IPS-NIHi11 (cell line): Measurements from ENCODE around the gene MMAB.

Experiments
- DNase-seq: peaks from one replicate; pipeline ENCODE4 v3.0.0; 2012; ENCODE audit warnings: mixed read lengths, low spot score

MMAB gene

DNA sequence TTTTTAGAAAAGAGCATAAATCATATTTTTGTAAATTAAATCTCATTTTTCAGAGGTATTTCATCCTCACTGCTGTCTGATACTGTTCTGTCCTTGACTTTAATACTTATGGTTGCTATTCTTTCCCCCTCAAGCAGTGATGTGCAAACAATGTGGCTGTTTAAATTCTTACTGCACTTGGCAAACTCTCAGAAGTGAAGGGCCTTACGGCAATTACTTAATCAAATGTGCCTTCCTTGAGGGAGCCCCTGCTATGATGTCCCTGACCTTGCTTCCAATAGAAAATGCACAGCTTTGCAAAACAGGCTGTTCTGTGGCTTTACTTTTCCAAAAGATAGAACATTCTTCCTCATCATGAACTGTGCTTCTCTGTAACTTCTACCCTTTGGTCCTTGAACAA lies 60.7 kb downstream of the MMAB start:
- DNase-seq: no peak

DNA sequence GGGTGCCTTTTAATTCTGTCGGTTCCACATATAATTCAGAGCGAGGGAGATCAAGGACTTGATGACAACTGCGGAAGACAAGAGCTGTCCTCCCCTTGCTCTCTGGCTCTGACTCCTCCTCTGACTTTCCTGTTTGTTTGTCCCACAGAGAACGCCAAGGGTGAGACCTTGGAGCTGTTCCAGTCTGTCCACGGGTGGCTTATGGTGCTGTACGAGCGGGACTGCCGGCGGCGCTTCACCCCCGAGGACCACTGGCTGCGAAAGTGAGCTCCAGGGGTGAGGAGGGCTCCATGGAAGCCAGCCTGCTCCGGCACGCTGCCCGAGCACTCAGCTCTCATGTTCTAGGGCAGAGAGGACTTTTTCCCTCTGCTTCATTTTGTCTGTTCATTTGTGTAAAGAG lies 63.1 kb downstream of the MMAB start:
- DNase-seq: no peak

DNA sequence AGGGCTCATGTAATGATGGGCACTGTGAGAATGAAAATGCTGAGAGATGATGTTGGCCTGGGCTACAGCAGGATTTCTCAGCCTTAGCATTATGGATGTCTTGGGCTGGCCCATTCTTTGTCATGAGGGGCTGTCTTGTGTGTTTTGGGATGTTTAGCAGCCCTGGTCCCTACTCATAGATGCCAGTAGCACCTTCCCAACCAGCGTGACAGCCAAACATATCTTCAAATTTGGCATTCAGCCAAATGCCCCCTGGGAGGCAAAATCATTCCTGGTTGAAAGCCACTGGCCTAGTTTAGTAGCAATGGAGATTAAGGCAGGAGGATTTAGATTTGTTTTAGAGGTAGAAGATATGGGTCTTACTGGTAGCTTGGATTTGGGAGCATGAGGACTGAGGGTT lies 69.2 kb downstream of the MMAB start:
- DNase-seq: no peak
